MCF 10A (cell line): Measurements from ENCODE around the gene SAMSN1. TPM values are rescaled to one million over a fixed set of nuclear protein-coding genes. Genes with fewer than 3 reads are reported as not detected.
"Not testable (repeated sequence)": the region's sequence is repeated elsewhere in the genome, so short reads cannot be mapped to it uniquely, and the experiment has no call there.

Source experiments
- BruUV-seq: library from RNA; stranded (reverse); fragments of 400-500 nt; replicated peaks from 2 replicates; lab custom pipeline; 2021; lab: Mats Ljungman, UMichigan
- CTCF ChIA-PET: fragments of 300-600 bp; sonication (Branson Sonifier 250); formaldehyde crosslinking; extraction: SDS; loops from one replicate; lab custom pipeline; 2021; ENCODE audit warnings: antibody characterized with exemption, inconsistent platforms; lab: Yijun Ruan, JAX
- POLR2A ChIA-PET: fragments of 300-600, 350-650 bp; sonication (Branson Sonifier 250); formaldehyde crosslinking; extraction: SDS; loops from one replicate; lab custom pipeline; 2020; ENCODE audit warnings: antibody characterized with exemption, inconsistent platforms; lab: Yijun Ruan, JAX
- DNase-seq: peaks from one replicate; pipeline ENCODE4 v3.0.0-alpha.2; 2018; ENCODE audit not compliant: unreplicated experiment
- H3K27ac Mint-ChIP-seq: one replicate; pipeline ENCODE4 v1.8.0; 2022; ENCODE audit warnings: mild to moderate bottlenecking, low read depth, mixed read lengths; ENCODE audit not compliant: unreplicated experiment
- H3K27me3 Mint-ChIP-seq: one replicate; pipeline ENCODE4 v1.8.0; 2022; ENCODE audit warnings: mixed read lengths; ENCODE audit not compliant: insufficient read depth, unreplicated experiment
- H3K36me3 Mint-ChIP-seq: one replicate; pipeline ENCODE4 v1.8.0; 2022; ENCODE audit warnings: mild to moderate bottlenecking, moderate library complexity, mixed read lengths; ENCODE audit not compliant: insufficient read depth, unreplicated experiment
- H3K4me1 Mint-ChIP-seq: one replicate; pipeline ENCODE4 v1.8.0; 2022; ENCODE audit warnings: mixed read lengths; ENCODE audit not compliant: insufficient read depth, unreplicated experiment
- H3K4me3 Mint-ChIP-seq: one replicate; pipeline ENCODE4 v1.8.0; 2022; ENCODE audit warnings: mild to moderate bottlenecking, moderate library complexity, mixed read lengths; ENCODE audit not compliant: unreplicated experiment
- H3K9me3 Mint-ChIP-seq: one replicate; pipeline ENCODE4 v1.8.0; 2022; ENCODE audit warnings: mixed read lengths; ENCODE audit not compliant: unreplicated experiment
- CTCF ChIP-seq: fragments of 200-600 bp; IDR thresholded peaks from one replicate; pipeline ENCODE4 v1.8.0; 2022; ENCODE audit warnings: antibody characterized with exemption, mild to moderate bottlenecking; ENCODE audit not compliant: unreplicated experiment
- intact Hi-C: fragments of 100-400 bp; cut with micrococcal nuclease; formaldehyde crosslinking; loops from 2 replicates; pipeline ENCODE4 v1.14.1; 2022
- total RNA-seq: library from RNA; stranded (reverse); gene quantifications from 2 replicates; pipeline ENCODE4 v1.2.3, GENCODE V29; 2022

Gene SAMSN1
- total RNA-seq, 1 experiment from 2014 or later = 2.3 TPM

GRCh38 chr21:14551741-14552140, 5.6 kb upstream of the SAMSN1 start:
- no TSS peak for BruUV-seq
- intact Hi-C loops = no loop called here
- POLR2A ChIA-PET = interaction anchor here (1.7 kb wide), 1 partner anchor 12 kb away, joined by 4 read pairs; no protein-coding TSS in a partner anchor
- Mint-ChIP-seq H3K4me1 (peaks cover 37% of the 10 kb centered on the region), H3K36me3 (peaks cover 4% of the 10 kb centered on the region), H3K27ac (peak overlapping the region; percentile 42), H3K27me3 (no peaks in the 10 kb centered on the region), H3K4me3 (no peak overlapping the region), H3K9me3 (no peaks in the 10 kb centered on the region)
- no peak for TF ChIP-seq CTCF
- CTCF ChIA-PET = no interaction called here
- DNase-seq = no peak

GRCh38 chr21:14550135-14550534, 4.0 kb upstream of the SAMSN1 start:
- intact Hi-C loops = no loop called here
- TF ChIP-seq CTCF = no peak
- peak; percentile 32 for DNase-seq
- Mint-ChIP-seq H3K36me3 (peaks cover 4% of the 10 kb centered on the region), H3K9me3 (no peaks in the 10 kb centered on the region), H3K27me3 (no peaks in the 10 kb centered on the region), H3K4me3 (no peak overlapping the region), H3K4me1 (peaks cover 38% of the 10 kb centered on the region), H3K27ac (peak overlapping the region; percentile 89)
- POLR2A ChIA-PET = interaction anchor here (0.6 to 1.6 kb wide), 3 partner anchors 9 to 51 kb away, joined by 3 to 8 read pairs (median 4); no protein-coding TSS in a partner anchor
- CTCF ChIA-PET = interaction anchor here (1.1 kb wide), 1 partner anchor 188 kb away, joined by 3 read pairs; no protein-coding TSS in a partner anchor
- BruUV-seq = no TSS peak

GRCh38 chr21:14548779-14549178, 2.7 kb upstream of the SAMSN1 start:
- Mint-ChIP-seq H3K27me3 (no peaks in the 10 kb centered on the region), H3K9me3 (no peaks in the 10 kb centered on the region), H3K4me3 (peak overlapping the region; percentile 30), H3K4me1 (peaks cover 30% of the 10 kb centered on the region), H3K27ac (peak overlapping the region; percentile 89), H3K36me3 (peaks cover 4% of the 10 kb centered on the region)
- intact Hi-C loops = loop anchor here (1.0 kb wide), 1 partner anchor 190 kb away; no protein-coding TSS in a partner anchor
- ChIA-PET CTCF (interaction anchor here (0.5 kb wide), 1 partner anchor 315 kb away, joined by 3 read pairs; no protein-coding TSS in a partner anchor), POLR2A (interaction anchor here (0.5 to 1.0 kb wide), 2 partner anchors 19 to 45 kb away, joined by 3 read pairs; no protein-coding TSS in a partner anchor)
- TF ChIP-seq CTCF = no peak
- peak; percentile 85 for DNase-seq
- no TSS peak for BruUV-seq

- H3K4me3 Mint-ChIP-seq = no peak overlapping the region
- peak overlapping the region; percentile 89 for H3K27ac Mint-ChIP-seq
- H3K36me3 Mint-ChIP-seq = peaks cover 4% of the 10 kb centered on the region
- intact Hi-C loops = loop anchor here (1.0 kb wide), 1 partner anchor 190 kb away; no protein-coding TSS in a partner anchor
- H3K27me3 Mint-ChIP-seq = no peaks in the 10 kb centered on the region
- ChIA-PET CTCF (no interaction called here), POLR2A (interaction anchor here (0.5 to 1.3 kb wide), 3 partner anchors 12 to 46 kb away, joined by 3 read pairs; no protein-coding TSS in a partner anchor)
- peaks cover 30% of the 10 kb centered on the region for H3K4me1 Mint-ChIP-seq
- BruUV-seq = no TSS peak
- no peaks in the 10 kb centered on the region for H3K9me3 Mint-ChIP-seq
- TF ChIP-seq CTCF = no peak
- no peak for DNase-seq
These were observed 1.9 kb upstream of the SAMSN1 start for GRCh38 chr21:14547834-14548513.

GRCh38 chr21:14546719-14547118, 604 bp upstream of the SAMSN1 start:
- peak overlapping the region; percentile 89 for H3K27ac Mint-ChIP-seq

More at GRCh38 chr21:14546719-14547118, 604 bp upstream of the SAMSN1 start:
- H3K4me1 Mint-ChIP-seq = peaks cover 30% of the 10 kb centered on the region
- BruUV-seq, CTCF ChIA-PET, intact Hi-C loops, H3K9me3 Mint-ChIP-seq, H3K36me3 Mint-ChIP-seq, H3K4me3 Mint-ChIP-seq, DNase-seq, H3K27me3 Mint-ChIP-seq: not testable (repeated sequence)
- POLR2A ChIA-PET = interaction anchor here (1.3 kb wide), 1 partner anchor 11 kb away, joined by 3 read pairs; no protein-coding TSS in a partner anchor
